ENCODE results near the gene ACADL. TPM values are rescaled to one million over a fixed set of nuclear protein-coding genes. Genes with fewer than 3 reads are reported as not detected.

The ACADL gene
- total and polyA plus RNA-seq, 2 of the 8 experiments (the other 6 are each of a cell fraction or from before 2014, with no cell fraction given), result 0.11 to 0.34 TPM

- Histone ChIP-seq H3K23me2 (ENCODE audit: low read depth, low read length) (no peaks in the 10 kb centered on the region), H2BK120ac (replicated peaks; ENCODE audit: low read depth, low read length) (no peak overlapping the region), H4K20me1 (replicated peaks in 1 of 2; ENCODE audit: control insufficient read depth in 1 of 2, insufficient read depth in 2 of 2, low read length in 2 of 2) (no peaks in the 10 kb centered on the region), H3K4ac (replicated peaks; ENCODE audit: insufficient read length, low read depth, low read length) (no peak overlapping the region), H3K4me1 (replicated peaks in 1 of 4; ENCODE audit: control insufficient read depth in 3 of 4, insufficient read depth in 4 of 4, low read length in 3 of 4) (no peaks in the 10 kb centered on the region), H2BK20ac (ENCODE audit: low read length) (no peak overlapping the region), H3K56ac (replicated peaks; ENCODE audit: insufficient read length, low read depth, low read length) (no peak overlapping the region), H2BK5ac (ENCODE audit: low read depth, low read length) (no peak overlapping the region), H3K23ac (ENCODE audit: insufficient read length) (no peak overlapping the region), H3K36me3 (ENCODE audit: control insufficient read depth in 2 of 4, insufficient read depth in 4 of 4, low read length in 3 of 4) (peaks cover 0 to 15% (median 3%) of the 10 kb centered on the region in 4 experiments; a peak in 3 of 8 replicates), H2BK15ac (ENCODE audit: low read length) (no peak overlapping the region), H4K8ac (ENCODE audit: extremely low read depth, insufficient read depth, low read length) (no peak overlapping the region), H3K4me3 (ENCODE audit: extremely low read depth in 1 of 4, insufficient read depth in 2 of 4, low read depth in 3 of 4, low read length in 4 of 4) (no peak overlapping the region), H4K5ac (ENCODE audit: insufficient read length, low read depth, low read length) (no peak overlapping the region), H2BK12ac (ENCODE audit: low read depth, low read length) (no peak overlapping the region), H3K4me2 (ENCODE audit: insufficient read depth in 1 of 2, low read depth in 2 of 2, low read length in 2 of 2) (no peak overlapping the region), H3K79me2 (ENCODE audit: control insufficient read depth in 1 of 2, insufficient read depth in 2 of 2, low read length in 2 of 2) (peaks cover 0 to 55% of the 10 kb centered on the region in 2 experiments; a peak in 3 of 4 replicates), H3K14ac (ENCODE audit: insufficient read length) (no peak overlapping the region), H3K27ac (ENCODE audit: low read depth, low read length) (no peak overlapping the region), H2AFZ (ENCODE audit: low read length) (no peak overlapping the region), H2AK5ac (ENCODE audit: low read depth, low read length) (no peak overlapping the region), H3K18ac (ENCODE audit: extremely low read depth, low read length) (no peak overlapping the region), H3K9me3 (ENCODE audit: insufficient read depth in 2 of 2, low read depth in 1 of 2, low read length in 1 of 2) (no peaks in the 10 kb centered on the region), H3K27me3 (replicated peaks in 1 of 4; ENCODE audit: control insufficient read depth in 3 of 4, extremely low read depth in 1 of 4, insufficient read depth in 3 of 4, low read length in 3 of 4) (no peaks in the 10 kb centered on the region), H3K9ac (replicated peaks in 1 of 4; ENCODE audit: extremely low read depth in 1 of 4, low read depth in 3 of 4, low read length in 3 of 4) (no peak overlapping the region), H4K91ac (replicated peaks; ENCODE audit: insufficient read length, low read length) (no peak overlapping the region), H3K79me1 (ENCODE audit: low read depth, low read length) (no peaks in the 10 kb centered on the region; the same call in 1 of the 2 replicates)
- ChIA-PET CTCF (ENCODE audit: partially characterized antibody) (interaction anchor here (0.6 to 1.6 kb wide), 3 partner anchors 39 to 133 kb away, joined by 3 to 4 read pairs (median 3); no protein-coding TSS in a partner anchor), POLR2A (ENCODE audit: partially characterized antibody) (interaction anchor here (1.0 to 1.2 kb wide), 3 partner anchors 11 to 155 kb away, joined by 3 to 4 read pairs (median 4); no protein-coding TSS in a partner anchor)
- 94% methylated on average over 3 of the region's 3 CpGs; no CpG with 5 or more reads in 1 of the 2 experiments for WGBS, 2 experiments (ENCODE audit: extremely low coverage in 1 of 2, insufficient coverage in 1 of 2, insufficient read length in 1 of 2, insufficient replicate concordance in 2 of 2, low coverage in 1 of 2, low lambda C conversion rate in 2 of 2, missing lambda C conversion rate in 1 of 2)
- DNase-seq (ENCODE audit: low read depth in 1 of 2, low spot score in 2 of 2) (no peak), FAIRE-seq (no peak)
- TF ChIP-seq NANOG (IDR thresholded peaks at IDR 0.05; ENCODE audit: insufficient read depth, low read depth, low read length, poor library complexity, severe bottlenecking) (no peak), SIN3A (conservative IDR thresholded peaks at IDR 0.05 in 1 of 2, IDR thresholded peaks at IDR 0.05 in 1 of 2; ENCODE audit: low read depth in 1 of 2, low read length in 2 of 2) (no peak), CEBPB (IDR thresholded peaks at IDR 0.05; ENCODE audit: low read depth, low read length) (no peak), PHF8 (conservative IDR thresholded peaks at IDR 0.05; ENCODE audit: low read depth, low read length) (no peak), RXRA (IDR thresholded peaks at IDR 0.05; ENCODE audit: insufficient read depth, low read depth, low read length) (no peak), CHD1 (IDR thresholded peaks at IDR 0.05; ENCODE audit: low read depth, low read length) (no peak), RFX5 (IDR thresholded peaks at IDR 0.05; ENCODE audit: borderline replicate concordance, low read depth, low read length) (no peak), BRCA1 (IDR thresholded peaks at IDR 0.05; ENCODE audit: low read depth, low read length) (no peak), E2F6 (IDR thresholded peaks at IDR 0.05) (no peak), SP1 (IDR thresholded peaks at IDR 0.05; ENCODE audit: low read depth, low read length) (no peak), SP2 (IDR thresholded peaks at IDR 0.05; ENCODE audit: low read length) (no peak), POU5F1 (IDR thresholded peaks at IDR 0.05; ENCODE audit: low read depth, low read length) (no peak)
- TF ChIP-seq, protein P1, sequence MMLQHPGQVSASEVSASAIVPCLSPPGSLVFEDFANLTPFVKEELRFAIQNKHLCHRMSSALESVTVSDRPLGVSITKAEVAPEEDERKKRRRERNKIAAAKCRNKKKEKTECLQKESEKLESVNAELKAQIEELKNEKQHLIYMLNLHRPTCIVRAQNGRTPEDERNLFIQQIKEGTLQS (IDR thresholded peaks at IDR 0.05; ENCODE audit: insufficient read depth, low read depth, low read length), result no peak
Measured at GRCh38 chr2:210157526-210157925, 67.7 kb downstream of the ACADL start.

Data from H1 (cell line).